Measurements from ENCODE around the gene CD36.

The CD36 gene

GRCh38 chr7:80624763-80625162 lies 13.7 kb upstream of the CD36 start:
- DNase-seq (ENCODE audit: low read depth in 2 of 2), result no peak

GRCh38 chr7:80629023-80629422 lies 9.4 kb upstream of the CD36 start:
- DNase-seq (ENCODE audit: low read depth in 2 of 2), result no peak

- no peak for DNase-seq (ENCODE audit: low read depth in 2 of 2)
Measured at GRCh38 chr7:80630608-80631405, 7.6 kb upstream of the CD36 start.

GRCh38 chr7:80631421-80631820 lies 7.0 kb upstream of the CD36 start:
- no peak for DNase-seq (ENCODE audit: low read depth in 2 of 2)

GRCh38 chr7:80632139-80632538 lies 6.3 kb upstream of the CD36 start:
- DNase-seq (ENCODE audit: low read depth in 2 of 2), result no peak

- no peak for DNase-seq (ENCODE audit: low read depth in 2 of 2)
Measured at GRCh38 chr7:80632819-80633218, 5.6 kb upstream of the CD36 start.

GRCh38 chr7:80634505-80634904 lies 3.9 kb upstream of the CD36 start:
- DNase-seq (ENCODE audit: low read depth in 2 of 2), result no peak

- DNase-seq (ENCODE audit: low read depth in 2 of 2), result no peak
Measured at GRCh38 chr7:80635533-80635932, 2.9 kb upstream of the CD36 start.

- DNase-seq (ENCODE audit: low read depth in 2 of 2), result no peak
Measured at GRCh38 chr7:80635998-80636397, 2.4 kb upstream of the CD36 start.

- DNase-seq (ENCODE audit: low read depth in 2 of 2), result no peak
Measured at GRCh38 chr7:80636709-80637108, 1.7 kb upstream of the CD36 start.

- DNase-seq (ENCODE audit: low read depth in 2 of 2), result no peak
Measured at GRCh38 chr7:80637454-80637853, 988 bp upstream of the CD36 start.

- no peak for DNase-seq (ENCODE audit: low read depth in 2 of 2)
Measured at GRCh38 chr7:80639011-80639410, 569 bp downstream of the CD36 start.

- DNase-seq (ENCODE audit: low read depth in 2 of 2), result no peak
Measured at GRCh38 chr7:80640846-80641245, 2.4 kb downstream of the CD36 start.

- no peak for DNase-seq (ENCODE audit: low read depth in 2 of 2)
Measured at GRCh38 chr7:80641548-80641947, 3.1 kb downstream of the CD36 start.

GRCh38 chr7:80642871-80643270 lies 4.4 kb downstream of the CD36 start:
- no peak for DNase-seq (ENCODE audit: low read depth in 2 of 2)

GRCh38 chr7:80643336-80643915 lies 5.0 kb downstream of the CD36 start:
- no peak for DNase-seq (ENCODE audit: low read depth in 2 of 2)

GRCh38 chr7:80644054-80644453 lies 5.6 kb downstream of the CD36 start:
- DNase-seq (ENCODE audit: low read depth in 2 of 2), result no peak

GRCh38 chr7:80646083-80646865 lies 7.8 kb downstream of the CD36 start:
- DNase-seq (ENCODE audit: low read depth in 2 of 2), result no peak

- DNase-seq (ENCODE audit: low read depth in 2 of 2), result no peak
Measured at GRCh38 chr7:80647436-80647835, 9.0 kb downstream of the CD36 start.

- DNase-seq (ENCODE audit: low read depth in 2 of 2), result no peak
Measured at GRCh38 chr7:80648031-80648600, 9.7 kb downstream of the CD36 start.

GRCh38 chr7:80649011-80649410 lies 10.6 kb downstream of the CD36 start:
- DNase-seq (ENCODE audit: low read depth in 2 of 2), result no peak

- DNase-seq (ENCODE audit: low read depth in 2 of 2), result no peak
Measured at GRCh38 chr7:80650030-80650429, 11.6 kb downstream of the CD36 start.

GRCh38 chr7:80651471-80651870 lies 13.0 kb downstream of the CD36 start:
- DNase-seq (ENCODE audit: low read depth in 2 of 2), result no peak

All from stimulated activated CD4-positive, alpha-beta T cell treated with anti-CD3 and anti-CD28 coated beads, Interleukin-15, amount 100 ng/mL, for 48 hours (primary cell).